ENCODE results near the gene SUSD6.

GRCh38 chr14:69665631-69666030 lies 54.2 kb downstream of the SUSD6 start:
- TF ChIP-seq EGR1 (IDR thresholded peaks at IDR 0.05; ENCODE audit: low read depth in 2 of 2) (no peak), CTCF (IDR thresholded peaks at IDR 0.05; ENCODE audit: low read depth, low read length, missing input control) (no peak), GABPA (IDR thresholded peaks at IDR 0.05 in 1 of 2, conservative IDR thresholded peaks at IDR 0.05 in 1 of 2) (no peak), REST (IDR thresholded peaks at IDR 0.05) (no peak), RAD21 (IDR thresholded peaks at IDR 0.05) (no peak), HNF4G (IDR thresholded peaks at IDR 0.05) (no peak), JUND (IDR thresholded peaks at IDR 0.05) (no peak), TAF1 (conservative IDR thresholded peaks at IDR 0.05) (no peak), FOXA1 (IDR thresholded peaks at IDR 0.05) (no peak), MAX (IDR thresholded peaks at IDR 0.05) (no peak), NR2F2 (IDR thresholded peaks at IDR 0.05) (no peak), ZBTB33 (IDR thresholded peaks at IDR 0.05) (no peak), ATF3 (IDR thresholded peaks at IDR 0.05) (no peak), YY1 (IDR thresholded peaks at IDR 0.05) (no peak)

All from liver (tissue), 3 donors.